Testis (tissue), 2 donors: ENCODE data around the gene COL6A3.

Experiments used
- POLR2A ChIP-seq: fragments of 450-650 bp; IDR thresholded peaks from one replicate; pipeline ENCODE4 v1.6.1; 2017; ENCODE audit warnings: antibody characterized with exemption, mild to moderate bottlenecking, moderate library complexity
- TF ChIP-seq, protein P1 (sequence below), 3 experiments: fragments of 450-650 bp in 2 of 3; fragments of 200-600 bp in 1 of 3; sonication (generic) in 1 of 3; IDR thresholded peaks; one replicate each; pipeline ENCODE4 v1.5.1; 2016 to 2019; ENCODE audit warnings: antibody characterized with exemption in 3 of 3, mild to moderate bottlenecking in 2 of 3, moderate library complexity in 1 of 3

- TF ChIP-seq, protein P1, sequence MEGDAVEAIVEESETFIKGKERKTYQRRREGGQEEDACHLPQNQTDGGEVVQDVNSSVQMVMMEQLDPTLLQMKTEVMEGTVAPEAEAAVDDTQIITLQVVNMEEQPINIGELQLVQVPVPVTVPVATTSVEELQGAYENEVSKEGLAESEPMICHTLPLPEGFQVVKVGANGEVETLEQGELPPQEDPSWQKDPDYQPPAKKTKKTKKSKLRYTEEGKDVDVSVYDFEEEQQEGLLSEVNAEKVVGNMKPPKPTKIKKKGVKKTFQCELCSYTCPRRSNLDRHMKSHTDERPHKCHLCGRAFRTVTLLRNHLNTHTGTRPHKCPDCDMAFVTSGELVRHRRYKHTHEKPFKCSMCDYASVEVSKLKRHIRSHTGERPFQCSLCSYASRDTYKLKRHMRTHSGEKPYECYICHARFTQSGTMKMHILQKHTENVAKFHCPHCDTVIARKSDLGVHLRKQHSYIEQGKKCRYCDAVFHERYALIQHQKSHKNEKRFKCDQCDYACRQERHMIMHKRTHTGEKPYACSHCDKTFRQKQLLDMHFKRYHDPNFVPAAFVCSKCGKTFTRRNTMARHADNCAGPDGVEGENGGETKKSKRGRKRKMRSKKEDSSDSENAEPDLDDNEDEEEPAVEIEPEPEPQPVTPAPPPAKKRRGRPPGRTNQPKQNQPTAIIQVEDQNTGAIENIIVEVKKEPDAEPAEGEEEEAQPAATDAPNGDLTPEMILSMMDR (IDR thresholded peaks at IDR 0.05), result no peak
- no peak for TF ChIP-seq POLR2A
Observed at GRCh38 chr2:237291138-237291792, 122.7 kb downstream of the COL6A3 start.
